HG03025 (cell line): ENCODE measurements around the gene LHFPL6.

Source experiments
- ATAC-seq: cut with Tn5 transposase; IDR thresholded peaks from one replicate; pipeline ENCODE4 v1.9.1; 2021; ENCODE audit warnings: mild to moderate bottlenecking, moderate library complexity; ENCODE audit not compliant: unreplicated experiment, low FRiP score

The LHFPL6 gene

GRCh38 chr13:39484506-39485313 lies 118.3 kb downstream of the LHFPL6 start:
- ATAC-seq = no peak

- no peak for ATAC-seq
These were observed 119.7 kb downstream of the LHFPL6 start for GRCh38 chr13:39483326-39483725.

- ATAC-seq = no peak
These were observed 121.5 kb downstream of the LHFPL6 start for GRCh38 chr13:39481491-39481890.

GRCh38 chr13:39474600-39474999 lies 128.4 kb downstream of the LHFPL6 start:
- ATAC-seq = no peak

- no peak for ATAC-seq
These were observed 133.3 kb downstream of the LHFPL6 start for GRCh38 chr13:39469676-39470075.

GRCh38 chr13:39468306-39468705 lies 134.7 kb downstream of the LHFPL6 start:
- ATAC-seq = no peak

- no peak for ATAC-seq
These were observed 139.4 kb downstream of the LHFPL6 start for GRCh38 chr13:39463611-39464010.

GRCh38 chr13:39462906-39463305 lies 140.1 kb downstream of the LHFPL6 start:
- ATAC-seq = no peak

GRCh38 chr13:39462428-39462827 lies 140.6 kb downstream of the LHFPL6 start:
- ATAC-seq = no peak

- ATAC-seq = no peak
These were observed 141.2 kb downstream of the LHFPL6 start for GRCh38 chr13:39461685-39462266.

GRCh38 chr13:39457274-39457673 lies 145.7 kb downstream of the LHFPL6 start:
- no peak for ATAC-seq

- ATAC-seq = no peak
These were observed 147.3 kb downstream of the LHFPL6 start for GRCh38 chr13:39455521-39456175.

- ATAC-seq = no peak
These were observed 150.2 kb downstream of the LHFPL6 start for GRCh38 chr13:39452834-39453233.

- no peak for ATAC-seq
These were observed 150.6 kb downstream of the LHFPL6 start for GRCh38 chr13:39452417-39452816.

GRCh38 chr13:39451860-39452301 lies 151.1 kb downstream of the LHFPL6 start:
- no peak for ATAC-seq

- no peak for ATAC-seq
These were observed 151.7 kb downstream of the LHFPL6 start for GRCh38 chr13:39451301-39451700.

GRCh38 chr13:39450176-39450575 lies 152.8 kb downstream of the LHFPL6 start:
- ATAC-seq = no peak

- ATAC-seq = no peak
These were observed 154.2 kb downstream of the LHFPL6 start for GRCh38 chr13:39448834-39449233.

GRCh38 chr13:39446865-39447264 lies 156.1 kb downstream of the LHFPL6 start:
- ATAC-seq = no peak

- ATAC-seq = no peak
These were observed 158.1 kb downstream of the LHFPL6 start for GRCh38 chr13:39444866-39445265.

- ATAC-seq = no peak
These were observed 169.3 kb downstream of the LHFPL6 start for GRCh38 chr13:39433651-39434050.

GRCh38 chr13:39432196-39432595 lies 170.8 kb downstream of the LHFPL6 start:
- ATAC-seq = no peak
